Esophagus muscularis mucosa (tissue), 4 donors: ENCODE data around the gene ARHGEF38. TPM values are rescaled to one million over a fixed set of nuclear protein-coding genes. Genes with fewer than 3 reads are reported as not detected.

ENCODE experiments used
- DNase-seq: peaks from one replicate; pipeline ENCODE4 v3.0.0-alpha.2; 2017; ENCODE audit errors: extremely low spot score
- H3K27ac ChIP-seq, 4 donors: fragments of 200-600 bp; sonication (generic); replicated peaks in 1 of 4; 1 replicate in 3 of 4; 2 replicates in 1 of 4; pipeline ENCODE4 v1.5.1; 2016 to 2019; ENCODE audit warnings: mild to moderate bottlenecking in 1 of 4
- H3K27me3 ChIP-seq, 4 donors: fragments of 200-600 bp; sonication (generic); one replicate each; pipeline versions ENCODE4 v1.5.1 to v1.6.0; 2016 to 2019
- H3K36me3 ChIP-seq, 4 donors: fragments of 200-600 bp; sonication (generic); one replicate each; pipeline ENCODE4 v1.5.1; 2016 to 2019
- H3K4me1 ChIP-seq, 4 donors: fragments of 200-600 bp; sonication (generic); one replicate each; pipeline ENCODE4 v1.5.1; 2016 to 2019
- H3K4me3 ChIP-seq, 4 donors: fragments of 200-600 bp; sonication (generic); 1 replicate in 2 of 4; 2 replicates in 2 of 4; pipeline ENCODE4 v1.5.1; 2016 to 2019; ENCODE audit warnings: mild to moderate bottlenecking in 4 of 4, moderate library complexity in 1 of 4
- H3K9me3 ChIP-seq, 4 donors: fragments of 200-600 bp; sonication (generic); 1 replicate in 3 of 4; 2 replicates in 1 of 4; pipeline ENCODE4 v1.5.1; 2016 to 2019
- EP300 ChIP-seq: sonication (generic); formaldehyde crosslinking; IDR thresholded peaks from one replicate; pipeline ENCODE4 v1.6.1; 2017; ENCODE audit warnings: antibody characterized with exemption
- POLR2A ChIP-seq: fragments of 450-650 bp; IDR thresholded peaks from one replicate; pipeline ENCODE4 v1.6.1; 2017; ENCODE audit warnings: antibody characterized with exemption, moderate library complexity, mild to moderate bottlenecking, low read depth
- POLR2AphosphoS5 ChIP-seq, 2 donors: sonication (generic); formaldehyde crosslinking; IDR thresholded peaks; one replicate each; pipeline ENCODE4 v1.6.1; 2017; ENCODE audit warnings: antibody characterized with exemption in 2 of 2
- WGBS: methylation state at CpG from one replicate; pipeline ENCODE4 v1.1.5; 2018; 5-methylcytosine and 5-hydroxymethylcytosine counted together
- intact Hi-C: fragments of 100-400 bp; cut with DNase I; formaldehyde crosslinking; loops from one replicate; pipeline ENCODE4 v1.15.1; 2023
- total RNA-seq, 4 donors: library from RNA; depleted of rRNA; stranded (reverse); fragments of >200 nt; gene quantifications; one replicate each; pipeline versions ENCODE4 v1.1.0 to v1.2.1, GENCODE V29; 2016
- TF ChIP-seq, protein P1 (sequence below), 3 experiments: fragments of 200-600 bp in 2 of 3; fragments of 450-650 bp in 1 of 3; sonication (generic) in 2 of 3; IDR thresholded peaks; one replicate each; pipeline ENCODE4 v1.5.1; 2017 to 2019; ENCODE audit warnings: antibody characterized with exemption in 3 of 3, mild to moderate bottlenecking in 2 of 3, moderate library complexity in 1 of 3

Gene ARHGEF38
- total RNA-seq, 4 donors from 2014 or later: 0.29 TPM; not detected in 3

DNA sequence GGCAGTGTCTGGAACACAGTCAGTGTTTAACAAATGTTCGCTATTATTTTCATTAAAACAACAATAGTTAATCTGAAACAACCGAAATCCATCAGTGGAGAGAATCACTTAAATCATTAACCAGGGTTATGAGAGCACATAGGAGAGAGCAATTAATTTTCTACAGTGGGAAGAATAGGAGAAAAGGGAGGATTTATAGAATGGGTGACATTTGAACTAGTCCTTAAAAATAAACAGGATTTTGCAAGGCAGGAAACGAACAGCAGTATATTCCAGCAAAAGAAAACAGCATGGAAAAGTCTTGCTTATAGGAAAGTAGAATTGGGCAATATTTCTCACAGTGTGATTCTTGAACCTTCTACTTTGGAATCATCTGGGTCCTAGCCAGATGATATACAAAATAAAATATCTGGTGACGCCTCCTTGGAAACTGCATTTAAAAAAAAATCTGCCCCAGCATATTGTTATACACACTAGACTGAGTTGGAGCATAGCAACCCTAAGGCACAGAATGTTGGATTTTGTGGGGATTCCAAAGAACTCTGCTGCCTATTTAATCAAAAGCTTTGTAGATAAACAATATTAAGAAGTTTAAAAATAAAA is 100.0 kb downstream of the ARHGEF38 start:
- TF ChIP-seq POLR2A (no peak), POLR2AphosphoS5 (IDR thresholded peaks at IDR 0.05) (no peak), EP300 (no peak)
- TF ChIP-seq, protein P1, sequence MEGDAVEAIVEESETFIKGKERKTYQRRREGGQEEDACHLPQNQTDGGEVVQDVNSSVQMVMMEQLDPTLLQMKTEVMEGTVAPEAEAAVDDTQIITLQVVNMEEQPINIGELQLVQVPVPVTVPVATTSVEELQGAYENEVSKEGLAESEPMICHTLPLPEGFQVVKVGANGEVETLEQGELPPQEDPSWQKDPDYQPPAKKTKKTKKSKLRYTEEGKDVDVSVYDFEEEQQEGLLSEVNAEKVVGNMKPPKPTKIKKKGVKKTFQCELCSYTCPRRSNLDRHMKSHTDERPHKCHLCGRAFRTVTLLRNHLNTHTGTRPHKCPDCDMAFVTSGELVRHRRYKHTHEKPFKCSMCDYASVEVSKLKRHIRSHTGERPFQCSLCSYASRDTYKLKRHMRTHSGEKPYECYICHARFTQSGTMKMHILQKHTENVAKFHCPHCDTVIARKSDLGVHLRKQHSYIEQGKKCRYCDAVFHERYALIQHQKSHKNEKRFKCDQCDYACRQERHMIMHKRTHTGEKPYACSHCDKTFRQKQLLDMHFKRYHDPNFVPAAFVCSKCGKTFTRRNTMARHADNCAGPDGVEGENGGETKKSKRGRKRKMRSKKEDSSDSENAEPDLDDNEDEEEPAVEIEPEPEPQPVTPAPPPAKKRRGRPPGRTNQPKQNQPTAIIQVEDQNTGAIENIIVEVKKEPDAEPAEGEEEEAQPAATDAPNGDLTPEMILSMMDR (IDR thresholded peaks at IDR 0.05): no peak
- H3K27me3 ChIP-seq: no peaks in the 10 kb centered on the region
- 57% methylated on average over 4 of the region's 4 CpGs for WGBS
- H3K36me3 ChIP-seq: no peaks in the 10 kb centered on the region
- H3K4me3 ChIP-seq: no peak overlapping the region
- no peaks in the 10 kb centered on the region for H3K9me3 ChIP-seq
- intact Hi-C loops: no loop called here
- DNase-seq: no peak
- peaks cover 0 to 7% (median 3%) of the 10 kb centered on the region in 4 donors for H3K4me1 ChIP-seq
- H3K27ac ChIP-seq: no peak overlapping the region

DNA sequence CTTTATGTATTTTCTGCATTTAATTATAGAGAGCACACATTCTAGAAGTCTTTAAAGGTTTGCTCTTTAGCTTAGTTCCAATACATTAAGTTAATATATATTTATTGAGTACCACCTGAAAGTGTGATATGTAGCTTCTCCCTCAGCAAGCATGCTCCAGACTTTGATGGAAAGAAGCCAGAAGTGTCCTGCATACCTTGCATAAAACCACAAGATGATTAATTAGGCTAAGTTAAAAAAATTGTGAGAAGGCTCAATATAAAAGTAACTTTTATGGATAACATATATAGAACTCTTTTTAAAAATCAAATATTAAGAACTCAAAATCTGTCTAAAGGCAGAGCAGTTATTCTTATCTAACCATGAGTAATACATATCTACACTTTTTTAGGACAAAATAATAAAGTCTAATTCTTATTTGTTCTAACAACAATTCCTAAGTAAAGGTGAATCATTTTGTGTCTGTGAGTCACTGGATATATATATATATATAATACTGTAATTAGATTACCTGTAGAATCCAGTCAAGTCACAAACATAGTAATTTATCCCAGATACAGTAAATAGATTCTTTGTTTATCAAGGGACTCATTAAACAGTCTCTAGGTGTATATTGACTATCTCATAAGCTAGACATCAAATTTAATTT is 104.8 kb downstream of the ARHGEF38 start:
- TF ChIP-seq EP300 (no peak), POLR2AphosphoS5 (IDR thresholded peaks at IDR 0.05) (no peak), POLR2A (no peak)
- TF ChIP-seq, protein P1 (IDR thresholded peaks at IDR 0.05): no peak
- DNase-seq: no peak
- intact Hi-C loops: no loop called here
- no peaks in the 10 kb centered on the region for H3K9me3 ChIP-seq
- H3K27ac ChIP-seq: no peak overlapping the region
- H3K27me3 ChIP-seq: no peaks in the 10 kb centered on the region
- H3K4me3 ChIP-seq: no peak overlapping the region
- H3K36me3 ChIP-seq: no peaks in the 10 kb centered on the region
- H3K4me1 ChIP-seq: peaks cover 0 to 6% (median 3%) of the 10 kb centered on the region in 4 donors

DNA sequence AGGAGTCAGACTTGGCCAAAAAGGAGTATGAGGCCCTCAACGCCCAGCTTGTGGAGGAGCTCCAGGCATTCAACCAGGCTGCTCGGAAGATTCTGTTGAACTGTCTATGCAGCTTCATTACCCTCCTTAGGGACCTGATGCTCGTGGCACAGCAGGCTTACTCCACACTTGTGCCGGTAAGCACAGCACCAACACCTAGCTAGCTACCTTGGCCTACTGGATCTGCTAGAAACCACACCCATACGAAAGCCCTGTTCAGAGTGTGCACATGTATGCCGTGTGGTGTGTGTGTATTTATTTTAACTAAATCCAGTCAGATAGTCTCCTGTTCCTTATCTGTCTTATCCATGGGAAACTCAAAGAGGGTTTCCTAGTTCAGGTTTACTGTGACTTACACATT is 106.8 kb downstream of the ARHGEF38 start:
- H3K4me1 ChIP-seq: no peaks in the 10 kb centered on the region
- no peaks in the 10 kb centered on the region for H3K27me3 ChIP-seq
- H3K27ac ChIP-seq: no peak overlapping the region
- no peak for TF ChIP-seq POLR2AphosphoS5 (IDR thresholded peaks at IDR 0.05)
- TF ChIP-seq POLR2A: no peak
- no peak for TF ChIP-seq EP300
- TF ChIP-seq, protein P1 (IDR thresholded peaks at IDR 0.05): no peak
- no peaks in the 10 kb centered on the region for H3K36me3 ChIP-seq
- H3K4me3 ChIP-seq: no peak overlapping the region
- 74% methylated on average over 4 of the region's 6 CpGs for WGBS
- no peaks in the 10 kb centered on the region for H3K9me3 ChIP-seq
- intact Hi-C loops: no loop called here
- no peak for DNase-seq

DNA sequence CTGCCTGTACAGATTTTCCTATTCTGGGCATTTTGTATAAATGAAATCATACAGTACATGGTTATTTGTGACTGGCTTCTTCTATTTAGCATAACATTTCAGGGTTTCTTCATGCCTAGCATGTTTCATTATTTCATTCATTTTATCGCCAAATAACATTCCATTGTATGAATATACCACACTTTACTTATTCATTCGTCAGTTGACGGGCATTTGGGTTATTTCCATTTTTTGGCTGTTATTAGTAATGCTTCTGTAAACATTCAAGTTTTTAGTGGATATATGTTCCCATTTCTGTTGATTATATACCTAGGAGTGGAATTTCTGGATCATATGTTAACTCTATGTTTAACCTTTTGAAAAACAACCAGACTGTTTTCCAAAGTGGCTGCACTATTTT is 108.6 kb downstream of the ARHGEF38 start:
- intact Hi-C loops: no loop called here
- no peaks in the 10 kb centered on the region for H3K4me1 ChIP-seq
- no peaks in the 10 kb centered on the region for H3K9me3 ChIP-seq
- DNase-seq: no peak
- H3K27me3 ChIP-seq: no peaks in the 10 kb centered on the region
- H3K27ac ChIP-seq: no peak overlapping the region
- H3K4me3 ChIP-seq: no peak overlapping the region
- WGBS: 90% methylated on average over 3 of the region's 3 CpGs
- TF ChIP-seq POLR2AphosphoS5 (IDR thresholded peaks at IDR 0.05): no peak
- TF ChIP-seq EP300: no peak
- no peak for TF ChIP-seq POLR2A
- TF ChIP-seq, protein P1 (IDR thresholded peaks at IDR 0.05): no peak
- no peaks in the 10 kb centered on the region for H3K36me3 ChIP-seq
